ENCODE data around the gene HOXB13. TPM values are rescaled to one million over a fixed set of nuclear protein-coding genes. Genes with fewer than 3 reads are reported as not detected.

HOXB13 gene
- total and polyA plus RNA-seq, 2 of the 13 experiments (the other 11 are each of a cell fraction or from before 2014, with no cell fraction given), result not detected

GRCh38 chr17:48701864-48702532 is 26.6 kb downstream of the HOXB13 start (continued):
- TF ChIP-seq ZBTB43 (CRISPR knock-in tag; conservative IDR thresholded peaks at IDR 0.05) (no peak), ZNF281 (CRISPR knock-in tag; IDR thresholded peaks at IDR 0.05; ENCODE audit: borderline replicate concordance) (no peak)

GRCh38 chr17:48693178-48693577 is 35.4 kb downstream of the HOXB13 start:
- Histone ChIP-seq H3K9ac (ENCODE audit: insufficient read depth, low read depth, low read length) (no peak overlapping the region), H3K27ac (ENCODE audit: extremely low read length, insufficient read depth, low read length) (no peak overlapping the region), H3K79me2 (ENCODE audit: insufficient read depth, low read length) (no peaks in the 10 kb centered on the region), H3K4me3 (replicated peaks in 1 of 3; ENCODE audit: insufficient read depth in 1 of 3, low read depth in 2 of 3, low read length in 3 of 3) (no peak overlapping the region), H2AFZ (ENCODE audit: low read length) (no peak overlapping the region), H3K36me3 (replicated peaks in 1 of 2; ENCODE audit: control insufficient read depth in 1 of 2, insufficient read depth in 2 of 2, low read length in 2 of 2) (no peaks in the 10 kb centered on the region), H3K27me3 (ENCODE audit: control insufficient read depth in 1 of 2, insufficient read depth in 2 of 2, low read length in 2 of 2) (0 out of 5 replicates have a peak, but pooled peaks cover 0 to 6% of the 10 kb centered on the region in 2 experiments), H4K20me1 (ENCODE audit: insufficient read depth, low read length) (no peaks in the 10 kb centered on the region), H3K4me1 (ENCODE audit: insufficient read depth, low read length) (no peaks in the 10 kb centered on the region), H3K4me2 (ENCODE audit: low read depth, low read length) (no peak overlapping the region), H3K9me3 (ENCODE audit: low read length) (peaks cover 5% of the 10 kb centered on the region)
- in situ Hi-C loops (cut with HindIII; ENCODE audit: extremely low pct_ligation_motif_present, low pct_unique_long_range_greater_than_20kb), result no loop called here
- 3% methylated on average over 1 of the region's 1 CpG for WGBS (ENCODE audit: low lambda C conversion rate)
- BruUV-seq (replicated peaks), result no TSS peak
- no peak for FAIRE-seq
- intact Hi-C loops (cut with micrococcal nuclease; ENCODE audit: unreplicated experiment), result no loop called here
- no peak for ATAC-seq
- DNase-seq (ENCODE audit: low spot score), result no peak
- ChIA-PET POLR2A (no interaction called here), CTCF (ENCODE audit: low intra/inter-chr PET ratio, low total read pairs) (no interaction called here)
- TF ChIP-seq ZBTB46 (CRISPR knock-in tag; IDR thresholded peaks at IDR 0.05; ENCODE audit: borderline replicate concordance), result no peak
- no peak for TF ChIP-seq ZNF749 (CRISPR knock-in tag; IDR thresholded peaks at IDR 0.05; ENCODE audit: borderline replicate concordance)
- no peak for TF ChIP-seq HES4 (CRISPR knock-in tag; IDR thresholded peaks at IDR 0.05; ENCODE audit: borderline replicate concordance)
- TF ChIP-seq ZNF646 (CRISPR knock-in tag; IDR thresholded peaks at IDR 0.05), result no peak
- TF ChIP-seq ARID2 (CRISPR knock-in tag; IDR thresholded peaks at IDR 0.05; ENCODE audit: borderline replicate concordance), result no peak
- no peak for TF ChIP-seq U2AF1 (optimal IDR thresholded peaks at IDR 0.05; ENCODE audit: low read depth, low read length)
- no peak for TF ChIP-seq ZBTB7A (CRISPR knock-in tag; IDR thresholded peaks at IDR 0.05)

All from HepG2 (cell line).